Osteoblast (primary cell): Measurements from ENCODE around the gene ZNF354C. TPM values are rescaled to one million over a fixed set of nuclear protein-coding genes. Genes with fewer than 3 reads are reported as not detected.
A peak's percentile ranks its signal among the peaks of the same experiment; 100 is the strongest.

Source experiments
- DNase-seq: peaks from one replicate; pipeline ENCODE4 v3.0.0; 2011; ENCODE audit warnings: low spot score, mixed read lengths; ENCODE audit not compliant: insufficient read length; ENCODE audit errors: missing footprints
- H2AFZ ChIP-seq: 2 replicates; pipeline ENCODE4 v1.6.0; 2011; ENCODE audit warnings: mild to moderate bottlenecking, low read length
- H3K27ac ChIP-seq: 2 replicates; pipeline ENCODE4 v1.5.1; 2011; ENCODE audit warnings: mild to moderate bottlenecking, low read depth, low read length, moderate library complexity
- H3K27me3 ChIP-seq: 2 replicates; pipeline ENCODE4 v1.6.0; 2012; ENCODE audit warnings: mild to moderate bottlenecking, control low read depth, inconsistent platforms, low read length, moderate library complexity; ENCODE audit not compliant: insufficient read depth
- H3K36me3 ChIP-seq: 2 replicates; pipeline ENCODE4 v1.5.1; 2011; ENCODE audit warnings: mild to moderate bottlenecking, low read length, control low read depth, moderate library complexity; ENCODE audit not compliant: insufficient read depth
- H3K4me1 ChIP-seq: 2 replicates; pipeline ENCODE4 v1.5.1; 2011; ENCODE audit warnings: mild to moderate bottlenecking, low read length, control low read depth, moderate library complexity; ENCODE audit not compliant: insufficient read depth
- H3K4me2 ChIP-seq: 2 replicates; pipeline ENCODE4 v1.6.0; 2011; ENCODE audit warnings: mild to moderate bottlenecking, low read length; ENCODE audit not compliant: insufficient read depth
- H3K4me3 ChIP-seq: fragments of 200-600 bp; sonication (generic); 3 replicates; pipeline ENCODE4 v1.5.1; 2012; ENCODE audit warnings: mild to moderate bottlenecking, low read length, inconsistent platforms; ENCODE audit not compliant: insufficient read depth
- H3K79me2 ChIP-seq: 2 replicates; pipeline ENCODE4 v1.6.0; 2012; ENCODE audit warnings: mild to moderate bottlenecking, low read length, control low read depth, inconsistent platforms; ENCODE audit not compliant: insufficient read depth
- H3K9me3 ChIP-seq: 2 replicates; pipeline ENCODE4 v1.5.1; 2011; ENCODE audit warnings: low read depth, low read length, control low read depth
- H4K20me1 ChIP-seq: 2 replicates; pipeline ENCODE4 v1.6.0; 2012; ENCODE audit warnings: mild to moderate bottlenecking, low read length, control low read depth; ENCODE audit not compliant: insufficient read depth
- CTCF ChIP-seq: IDR thresholded peaks from 2 replicates; pipeline ENCODE4 v1.5.1; 2011; ENCODE audit warnings: mild to moderate bottlenecking, low read depth, low read length, moderate library complexity; ENCODE audit errors: extremely low read depth
- total RNA-seq: library from RNA; depleted of rRNA; stranded (reverse); fragments of >200 nt; gene quantifications from 2 replicates; pipeline ENCODE4 v1.2.3, GENCODE V29; 2012

ZNF354C gene
- total RNA-seq, 1 donor: 7.6 TPM

GRCh38 chr5:179128976-179129375, 68.8 kb downstream of the ZNF354C start:
- peak; percentile 79 for DNase-seq
- Histone ChIP-seq H3K4me3 (no peak overlapping the region), H3K4me2 (no peak overlapping the region), H3K27ac (no peak overlapping the region), H3K79me2 (no peaks in the 10 kb centered on the region), H4K20me1 (peaks cover 4% of the 10 kb centered on the region), H3K4me1 (no peaks in the 10 kb centered on the region), H2AFZ (no peak overlapping the region), H3K36me3 (peaks cover 63% of the 10 kb centered on the region), H3K27me3 (no peaks in the 10 kb centered on the region), H3K9me3 (no peaks in the 10 kb centered on the region)
- TF ChIP-seq CTCF: no peak

- H3K27ac ChIP-seq: no peak overlapping the region
- H3K79me2 ChIP-seq: no peaks in the 10 kb centered on the region
- H3K4me3 ChIP-seq: no peak overlapping the region
- TF ChIP-seq CTCF: no peak
- H2AFZ ChIP-seq: no peak overlapping the region
- H3K36me3 ChIP-seq: peaks cover 56% of the 10 kb centered on the region
- no peak overlapping the region for H3K4me2 ChIP-seq
- DNase-seq: peak; percentile 74
- no peaks in the 10 kb centered on the region for H3K9me3 ChIP-seq
- H3K27me3 ChIP-seq: no peaks in the 10 kb centered on the region
- H3K4me1 ChIP-seq: no peaks in the 10 kb centered on the region
- H4K20me1 ChIP-seq: peaks cover 4% of the 10 kb centered on the region
These were observed 69.5 kb downstream of the ZNF354C start for GRCh38 chr5:179129607-179130071.

GRCh38 chr5:179130101-179130681, 70.0 kb downstream of the ZNF354C start:
- no peak overlapping the region for H3K27ac ChIP-seq
- no peak overlapping the region for H3K4me2 ChIP-seq
- peak; percentile 61 for DNase-seq
- no peak overlapping the region for H2AFZ ChIP-seq
- H3K4me3 ChIP-seq: no peak overlapping the region
- no peaks in the 10 kb centered on the region for H3K9me3 ChIP-seq
- H3K79me2 ChIP-seq: no peaks in the 10 kb centered on the region
- no peaks in the 10 kb centered on the region for H3K4me1 ChIP-seq
- peaks cover 4% of the 10 kb centered on the region for H4K20me1 ChIP-seq
- TF ChIP-seq CTCF: no peak
- H3K36me3 ChIP-seq: peaks cover 52% of the 10 kb centered on the region
- H3K27me3 ChIP-seq: no peaks in the 10 kb centered on the region

- H3K27me3 ChIP-seq: no peaks in the 10 kb centered on the region
- no peaks in the 10 kb centered on the region for H3K9me3 ChIP-seq
- no peak overlapping the region for H3K4me3 ChIP-seq
- no peak overlapping the region for H3K27ac ChIP-seq
- DNase-seq: peak; percentile 86
- H3K4me1 ChIP-seq: no peaks in the 10 kb centered on the region
- peaks cover 56% of the 10 kb centered on the region for H3K36me3 ChIP-seq
- H3K4me2 ChIP-seq: no peak overlapping the region
- H2AFZ ChIP-seq: no peak overlapping the region
- H3K79me2 ChIP-seq: no peaks in the 10 kb centered on the region
- H4K20me1 ChIP-seq: peaks cover 4% of the 10 kb centered on the region
- no peak for TF ChIP-seq CTCF
These were observed 71.2 kb downstream of the ZNF354C start for GRCh38 chr5:179131321-179131835.
